Mucosa of stomach (tissue), 1 donor: Measurements from ENCODE around the gene PRKCQ.

Experiments used
- H3K27me3 ChIP-seq: one replicate; pipeline ENCODE4 v1.7.0; 2013; ENCODE audit warnings: mild to moderate bottlenecking, low read length; ENCODE audit not compliant: control insufficient read depth, insufficient read depth
- H3K36me3 ChIP-seq: one replicate; pipeline ENCODE4 v1.7.0; 2013; ENCODE audit warnings: low read length; ENCODE audit not compliant: control insufficient read depth, insufficient read depth
- H3K4me1 ChIP-seq: one replicate; pipeline ENCODE4 v1.7.0; 2013; ENCODE audit warnings: mild to moderate bottlenecking, low read length; ENCODE audit not compliant: control insufficient read depth, insufficient read depth
- H3K4me3 ChIP-seq: one replicate; pipeline ENCODE4 v1.7.0; 2013; ENCODE audit warnings: low read length
- H3K9ac ChIP-seq: one replicate; pipeline ENCODE4 v1.7.0; 2013; ENCODE audit warnings: mild to moderate bottlenecking, low read length, moderate library complexity
- H3K9me3 ChIP-seq: one replicate; pipeline ENCODE4 v1.7.0; 2013; ENCODE audit warnings: mild to moderate bottlenecking, low read length, moderate library complexity; ENCODE audit not compliant: control insufficient read depth
- donor health status: Pancreatic carcinoma.

The PRKCQ gene

DNA sequence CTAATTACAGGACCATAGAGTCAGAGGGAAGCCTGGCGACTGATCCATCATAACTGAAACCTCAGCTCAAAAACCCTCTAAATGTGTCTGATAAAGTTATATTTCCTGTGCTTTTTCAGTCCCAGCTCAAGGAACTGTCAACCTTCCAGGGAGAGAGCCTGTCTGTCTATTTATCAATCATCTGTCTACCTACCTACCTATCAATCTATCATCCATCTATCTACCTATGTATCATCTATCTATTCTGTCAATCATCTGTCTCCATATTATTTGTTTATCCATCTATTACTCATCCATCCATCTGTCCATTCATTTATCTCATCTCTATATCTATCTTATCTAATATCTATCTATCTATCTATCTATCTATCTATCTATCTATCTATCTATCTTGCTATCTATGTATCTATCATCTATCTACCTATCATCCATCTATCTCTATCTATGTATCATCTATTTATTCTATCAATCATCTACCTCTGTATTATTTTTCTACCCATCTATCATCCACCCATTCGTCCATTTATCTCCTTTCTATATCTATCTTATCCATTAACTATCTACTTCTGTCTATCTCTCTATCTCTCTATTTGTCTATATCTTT, 161.4 kb downstream of the PRKCQ start:
- no peaks in the 10 kb centered on the region for H3K4me1 ChIP-seq

DNA sequence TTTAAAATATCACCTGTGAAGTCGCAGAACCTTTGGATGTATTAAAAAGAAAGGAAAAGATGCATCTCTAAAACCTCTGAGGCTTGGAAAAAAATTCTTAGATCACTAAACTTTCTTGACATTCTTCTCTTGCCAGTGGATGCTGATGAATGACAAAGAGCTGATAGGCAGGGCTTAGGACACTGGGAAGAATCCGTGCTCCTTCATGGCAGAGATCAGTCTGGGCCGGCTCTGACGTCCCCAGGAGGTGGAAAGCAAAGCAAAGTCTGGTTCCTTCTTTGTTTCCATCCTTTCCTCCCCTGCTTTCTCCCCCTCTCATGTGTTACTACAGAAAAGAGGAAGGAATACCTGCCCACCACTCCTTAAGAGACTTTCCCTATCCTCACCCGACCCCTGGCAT, 161.9 kb downstream of the PRKCQ start:
- H3K4me1 ChIP-seq = no peaks in the 10 kb centered on the region
- H3K9me3 ChIP-seq = no peaks in the 10 kb centered on the region
- no peak overlapping the region for H3K4me3 ChIP-seq
- H3K9ac ChIP-seq = no peak overlapping the region
- H3K36me3 ChIP-seq = no peaks in the 10 kb centered on the region
- H3K27me3 ChIP-seq = no peaks in the 10 kb centered on the region

More for the DNA sequence above, 161.4 kb downstream of the PRKCQ start:
- Histone ChIP-seq H3K27me3 (no peaks in the 10 kb centered on the region), H3K36me3 (no peaks in the 10 kb centered on the region), H3K9me3 (no peaks in the 10 kb centered on the region), H3K4me3 (no peak overlapping the region), H3K9ac (no peak overlapping the region)

DNA sequence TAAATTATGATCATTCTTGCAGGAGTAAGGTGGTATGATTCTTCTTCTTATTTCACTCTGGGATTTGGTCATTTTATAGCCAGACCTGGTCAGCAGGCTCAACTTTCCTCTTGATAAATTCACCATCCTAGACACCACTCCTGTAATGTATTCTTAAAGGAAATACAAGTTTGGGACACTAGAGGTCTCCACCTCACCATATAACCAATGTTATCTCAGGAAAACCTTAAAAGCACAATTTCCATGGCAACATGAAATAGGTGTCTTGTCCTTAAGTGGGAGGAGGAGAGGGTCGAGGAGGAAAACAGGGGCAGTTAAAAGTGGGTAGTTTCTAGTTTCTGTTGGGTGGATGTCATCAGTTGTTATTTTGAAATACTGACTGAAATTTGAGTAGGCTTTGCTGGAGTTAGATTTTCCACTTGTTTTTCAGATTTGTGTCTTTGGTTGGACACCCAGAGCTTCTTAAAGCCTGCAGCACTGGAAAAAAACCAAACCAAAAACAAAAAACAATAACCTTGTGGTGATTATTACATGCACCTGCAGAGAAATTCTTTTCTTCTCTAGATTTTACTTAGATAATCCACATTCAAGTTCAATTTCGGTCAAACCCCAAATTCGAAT, 163.1 kb downstream of the PRKCQ start:
- H3K36me3 ChIP-seq = no peaks in the 10 kb centered on the region
- no peaks in the 10 kb centered on the region for H3K4me1 ChIP-seq
- H3K9me3 ChIP-seq = no peaks in the 10 kb centered on the region
- H3K9ac ChIP-seq = no peak overlapping the region
- no peak overlapping the region for H3K4me3 ChIP-seq
- H3K27me3 ChIP-seq = no peaks in the 10 kb centered on the region

DNA sequence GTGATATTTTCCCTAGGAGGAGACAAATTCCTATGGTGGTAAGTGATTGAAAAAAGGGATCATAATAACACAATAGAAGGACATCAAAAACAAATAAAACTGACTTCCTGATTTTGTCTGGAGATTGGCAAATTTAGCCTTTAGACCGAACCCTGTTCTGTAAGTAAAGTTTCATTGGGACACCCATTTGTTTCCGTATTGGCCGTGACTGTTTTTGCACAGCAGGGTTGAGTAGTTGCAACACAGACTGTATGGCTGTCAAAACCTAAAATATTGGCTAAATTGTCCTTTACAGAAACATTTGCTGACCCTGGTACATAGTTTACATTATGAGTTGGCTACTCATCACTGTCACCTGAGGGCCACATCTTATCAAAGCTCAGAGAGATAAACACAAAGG, 168.6 kb downstream of the PRKCQ start:
- Histone ChIP-seq H3K27me3 (peaks cover 3% of the 10 kb centered on the region), H3K9ac (no peak overlapping the region), H3K36me3 (no peaks in the 10 kb centered on the region), H3K4me1 (peaks cover 6% of the 10 kb centered on the region), H3K9me3 (no peaks in the 10 kb centered on the region), H3K4me3 (no peak overlapping the region)

DNA sequence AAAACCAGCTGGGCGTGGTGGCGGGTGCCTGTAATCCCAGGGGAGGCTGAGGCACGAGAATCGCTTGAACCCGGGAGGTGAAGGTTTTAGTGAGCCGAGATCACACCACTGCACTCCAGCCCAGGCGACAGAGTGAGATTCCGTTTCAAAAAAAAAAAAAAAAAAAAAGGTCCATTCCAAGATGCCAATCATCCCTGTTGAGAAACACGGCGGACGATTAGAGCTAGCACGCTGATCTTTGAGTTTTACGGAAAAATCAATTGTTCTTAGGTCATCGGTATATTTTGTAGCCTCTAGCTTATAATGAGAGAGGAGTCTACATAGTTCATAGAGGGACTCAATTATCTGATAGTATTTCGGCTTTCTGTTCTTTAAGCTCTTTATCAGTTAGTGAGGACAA, 169.2 kb downstream of the PRKCQ start:
- peaks cover 3% of the 10 kb centered on the region for H3K27me3 ChIP-seq
- H3K36me3 ChIP-seq = no peaks in the 10 kb centered on the region
- H3K4me1 ChIP-seq = peaks cover 6% of the 10 kb centered on the region
- no peaks in the 10 kb centered on the region for H3K9me3 ChIP-seq
- H3K9ac ChIP-seq = no peak overlapping the region
- H3K4me3 ChIP-seq = no peak overlapping the region

DNA sequence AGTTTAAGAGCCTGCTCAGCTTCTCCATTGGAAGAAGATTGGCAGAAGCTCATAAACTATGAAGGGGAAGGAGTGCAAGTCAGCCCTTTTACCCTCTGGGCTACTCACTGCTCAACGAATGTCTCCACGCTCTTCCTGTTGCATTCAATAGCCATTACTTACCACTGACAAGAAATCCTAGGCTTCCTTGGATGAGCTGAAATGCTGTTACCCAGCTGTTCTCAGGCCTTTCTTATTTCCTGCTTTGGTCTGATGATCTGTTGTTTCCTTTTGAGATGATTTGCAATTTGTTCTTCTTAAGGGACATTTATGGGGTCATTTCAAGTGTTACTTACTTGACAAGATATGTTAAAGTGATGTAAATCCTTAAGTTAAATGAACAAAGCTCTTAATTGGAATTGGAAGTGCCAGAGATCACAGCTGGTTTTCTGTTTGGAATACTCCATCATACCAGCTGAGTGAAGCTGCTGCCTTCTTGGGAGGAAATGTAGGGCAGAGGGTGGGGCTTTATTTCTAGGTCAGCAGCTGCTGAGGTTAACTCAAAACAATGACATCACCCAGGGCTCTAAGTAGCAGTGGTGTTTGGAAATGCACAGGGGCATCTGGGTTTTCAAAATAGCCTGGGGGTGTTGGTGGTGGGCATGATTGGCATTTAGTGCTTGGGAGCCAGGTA, 170.0 kb downstream of the PRKCQ start:
- Histone ChIP-seq H3K4me3 (no peak overlapping the region), H3K9ac (no peak overlapping the region), H3K4me1 (peaks cover 6% of the 10 kb centered on the region), H3K36me3 (no peaks in the 10 kb centered on the region), H3K9me3 (no peaks in the 10 kb centered on the region), H3K27me3 (peaks cover 3% of the 10 kb centered on the region)

DNA sequence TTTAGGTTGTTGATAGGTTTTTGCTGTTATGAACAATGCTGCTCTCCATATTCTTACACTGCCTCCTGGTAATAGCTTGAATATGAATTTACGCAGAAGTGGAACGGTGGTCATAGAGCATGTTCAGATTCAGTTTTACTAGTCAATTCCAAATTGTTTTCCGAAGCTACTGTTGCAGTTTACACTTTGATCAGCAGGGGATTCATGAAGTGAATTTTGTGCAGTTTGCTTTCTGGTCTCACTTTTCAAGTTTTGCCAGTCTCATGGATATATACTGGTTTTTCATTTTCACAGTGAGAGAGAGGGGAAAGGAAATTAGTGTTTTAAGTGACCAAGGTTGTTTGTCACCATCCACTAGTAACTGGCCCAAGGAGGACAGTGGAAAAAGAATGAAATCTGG, 171.3 kb downstream of the PRKCQ start:
- H3K9me3 ChIP-seq = no peaks in the 10 kb centered on the region
- no peaks in the 10 kb centered on the region for H3K36me3 ChIP-seq
- H3K27me3 ChIP-seq = peaks cover 3% of the 10 kb centered on the region
- H3K4me3 ChIP-seq = no peak overlapping the region
- H3K4me1 ChIP-seq = peaks cover 6% of the 10 kb centered on the region
- H3K9ac ChIP-seq = no peak overlapping the region

DNA sequence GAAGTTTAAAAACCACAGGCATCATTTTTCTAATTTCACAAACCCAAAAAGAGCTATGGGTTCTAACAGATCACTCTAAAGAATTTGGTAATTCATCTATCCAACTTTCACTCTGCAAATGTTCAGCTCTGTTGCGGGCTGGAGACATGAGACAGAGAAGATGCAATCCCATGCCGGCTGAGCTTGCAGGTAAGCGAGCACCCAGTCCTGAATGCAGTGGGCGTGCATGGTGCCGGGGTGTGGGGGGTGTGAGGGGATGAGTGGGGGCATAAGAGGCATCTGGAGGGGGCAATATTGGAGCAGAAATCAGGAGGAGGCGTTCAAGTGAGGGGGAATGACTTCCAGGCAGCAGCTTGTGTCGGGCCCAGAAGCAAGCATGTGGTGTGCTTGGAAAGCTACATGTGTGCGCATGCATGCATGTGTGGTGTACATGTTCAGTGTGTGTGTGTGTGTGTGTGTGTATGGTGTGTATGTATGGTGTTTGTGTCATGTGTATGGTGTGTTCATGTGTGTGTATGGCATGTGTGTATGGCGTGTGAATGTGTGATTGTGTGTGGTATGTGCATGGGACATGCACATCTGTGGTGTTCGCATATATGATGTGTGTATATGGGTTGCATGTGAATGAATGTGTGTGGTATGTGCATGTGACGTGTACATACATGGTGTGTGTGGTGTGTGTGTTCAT, 172.9 kb downstream of the PRKCQ start:
- Histone ChIP-seq H3K27me3 (peaks cover 3% of the 10 kb centered on the region), H3K4me1 (peaks cover 6% of the 10 kb centered on the region), H3K36me3 (no peaks in the 10 kb centered on the region), H3K9ac (no peak overlapping the region), H3K9me3 (no peaks in the 10 kb centered on the region), H3K4me3 (no peak overlapping the region)

DNA sequence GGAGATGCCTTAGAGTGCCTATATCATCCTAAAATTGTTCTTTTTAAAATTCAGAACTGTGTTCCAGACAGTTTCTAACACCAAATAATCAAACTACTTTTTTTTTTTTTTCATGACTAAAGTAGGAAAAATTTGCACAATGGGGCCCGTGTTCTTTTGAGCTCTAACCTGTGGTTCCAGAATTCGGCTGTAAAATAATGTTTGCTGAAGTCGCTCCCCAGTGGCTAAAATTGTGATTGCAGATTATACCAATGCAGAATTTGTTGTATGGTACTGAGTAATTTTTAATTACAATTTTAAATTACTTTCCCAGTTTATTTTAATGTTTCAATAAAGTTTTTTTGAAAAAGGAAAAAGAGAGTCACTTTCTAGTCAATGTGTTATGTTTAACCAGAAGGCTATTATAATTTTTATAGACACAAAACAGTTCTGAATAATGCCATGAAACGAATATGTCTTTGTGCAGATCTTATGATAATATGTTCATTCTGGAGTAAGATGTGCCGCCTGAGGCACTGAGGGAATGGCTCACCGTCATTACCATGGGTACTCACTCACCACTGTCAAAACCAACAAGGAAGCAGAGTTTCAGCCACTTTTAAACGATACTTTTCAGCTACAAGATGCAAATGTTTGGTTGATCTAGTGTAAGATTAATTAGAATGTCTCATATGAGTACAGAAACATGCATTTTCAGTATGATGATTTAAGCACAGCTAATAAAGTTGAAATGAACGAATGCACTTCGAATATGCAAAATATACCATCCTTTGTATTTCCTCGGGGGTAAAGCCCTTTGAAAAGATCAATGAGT, 173.6 kb downstream of the PRKCQ start:
- no peak overlapping the region for H3K4me3 ChIP-seq
- H3K9ac ChIP-seq = no peak overlapping the region
- peaks cover 3% of the 10 kb centered on the region for H3K27me3 ChIP-seq
- no peaks in the 10 kb centered on the region for H3K36me3 ChIP-seq
- no peaks in the 10 kb centered on the region for H3K9me3 ChIP-seq
- peaks cover 6% of the 10 kb centered on the region for H3K4me1 ChIP-seq

DNA sequence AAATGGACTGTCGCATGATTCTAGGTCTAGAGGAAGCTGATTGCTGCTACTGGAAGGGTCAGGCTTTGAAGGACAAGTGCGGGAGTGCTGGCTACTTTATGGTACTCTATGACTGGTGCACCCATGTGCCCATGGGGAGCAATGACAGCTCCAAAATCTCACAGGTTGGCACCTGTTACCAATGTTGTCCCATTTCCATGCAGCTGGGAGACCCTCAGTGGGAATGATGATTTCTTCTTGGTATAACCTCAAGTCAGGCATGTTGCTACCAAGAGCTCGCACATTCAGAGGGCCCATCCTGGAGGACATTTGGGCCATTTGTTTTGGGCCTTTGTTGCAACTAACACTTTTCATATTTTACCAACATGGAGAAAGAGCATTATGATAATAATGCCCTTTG, 174.4 kb downstream of the PRKCQ start:
- Histone ChIP-seq H3K4me1 (peaks cover 6% of the 10 kb centered on the region), H3K36me3 (no peaks in the 10 kb centered on the region), H3K4me3 (no peak overlapping the region), H3K9me3 (no peaks in the 10 kb centered on the region), H3K27me3 (peaks cover 3% of the 10 kb centered on the region), H3K9ac (no peak overlapping the region)

DNA sequence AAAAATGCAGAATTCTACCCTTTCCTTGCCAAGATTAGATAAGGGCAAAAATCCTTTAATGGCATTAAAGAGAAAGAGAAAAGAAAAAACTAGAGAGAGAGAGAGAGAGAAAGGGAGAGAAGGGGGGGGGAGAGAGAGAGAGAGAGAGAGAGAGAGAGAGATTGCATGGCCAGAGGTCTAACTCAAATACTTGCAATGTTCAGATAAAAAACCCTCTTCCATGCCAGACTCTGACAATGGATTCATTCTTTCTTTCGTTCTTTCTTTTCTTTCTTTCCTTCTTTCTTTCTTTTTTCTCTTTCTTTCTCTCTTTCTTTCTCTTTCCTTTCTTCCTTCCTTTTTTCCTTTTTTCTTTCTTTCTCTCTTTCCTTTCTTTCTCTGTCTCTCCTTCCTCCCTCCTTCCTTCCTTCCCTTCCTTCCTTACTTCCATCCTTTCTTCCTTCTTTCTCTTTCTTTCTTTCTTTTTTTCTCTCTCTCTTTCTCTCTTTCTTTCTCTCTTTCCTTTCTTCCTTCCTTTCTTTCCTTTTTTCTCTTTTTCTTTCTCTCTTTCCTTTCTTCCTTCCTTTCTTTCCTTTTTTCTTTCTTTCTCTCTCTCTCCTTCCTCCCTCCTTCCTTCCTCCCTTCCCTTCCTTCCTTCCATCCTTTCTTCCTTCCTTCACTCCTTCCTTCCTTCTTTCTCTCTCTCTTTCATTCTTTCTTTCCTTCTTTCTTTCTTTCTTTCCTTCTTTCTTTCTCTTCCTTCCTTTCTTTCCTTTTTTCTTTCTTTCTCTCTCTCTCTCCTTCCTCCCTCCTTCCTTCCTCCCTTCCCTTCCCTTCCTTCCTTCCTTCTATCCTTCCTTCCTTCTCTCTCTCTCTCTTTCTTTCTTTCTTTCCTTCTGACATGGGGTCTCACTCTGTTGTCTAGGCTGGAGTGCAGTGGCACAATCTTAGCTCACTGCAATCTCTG, 175.7 kb downstream of the PRKCQ start:
- Histone ChIP-seq H3K9me3 (no peaks in the 10 kb centered on the region), H3K36me3 (no peaks in the 10 kb centered on the region), H3K4me3 (no peak overlapping the region), H3K4me1 (no peaks in the 10 kb centered on the region), H3K27me3 (peaks cover 3% of the 10 kb centered on the region), H3K9ac (no peak overlapping the region)
